GM23338 (cell line): ENCODE results near the gene RBFOX1. TPM values are rescaled to one million over a fixed set of nuclear protein-coding genes. Genes with fewer than 3 reads are reported as not detected.

Source experiments
- ATAC-seq: fragments of 200-7000 bp; cut with Tn5 transposase; 3 replicates; pipeline ENCODE4 v1.9.1; 2020
- DNase-seq: peaks from one replicate; pipeline ENCODE4 v3.0.0-alpha.2; 2015; ENCODE audit warnings: low spot score
- H2AFZ ChIP-seq: fragments of 200-600 bp; sonication (generic); 2 replicates; pipeline ENCODE4 v1.8.0; 2016; ENCODE audit warnings: antibody characterized with exemption, mild to moderate bottlenecking, moderate library complexity
- H3F3A ChIP-seq: fragments of 200-600 bp; sonication (generic); replicated peaks from 2 replicates; pipeline ENCODE4 v1.8.0; 2017; ENCODE audit warnings: antibody characterized with exemption, mixed run types, low read depth
- H3K27ac ChIP-seq: fragments of 200-600 bp; sonication (generic); 2 replicates; pipeline ENCODE4 v1.6.1; 2016; ENCODE audit warnings: low read depth
- H3K27me3 ChIP-seq: fragments of 200-600 bp; sonication (generic); 2 replicates; pipeline ENCODE4 v1.8.0; 2016; ENCODE audit warnings: mild to moderate bottlenecking, mixed run types, moderate library complexity; ENCODE audit not compliant: insufficient read depth
- H3K36me3 ChIP-seq: fragments of 200-600 bp; sonication (generic); 2 replicates; pipeline ENCODE4 v1.8.0; 2016; ENCODE audit warnings: mild to moderate bottlenecking; ENCODE audit not compliant: insufficient read depth
- H3K4me1 ChIP-seq: fragments of 200-600 bp; sonication (generic); 2 replicates; pipeline ENCODE4 v1.8.0; 2016; ENCODE audit warnings: mild to moderate bottlenecking, moderate library complexity; ENCODE audit not compliant: insufficient read depth
- H3K4me2 ChIP-seq: fragments of 200-600 bp; sonication (generic); 2 replicates; pipeline ENCODE4 v1.7.1; 2017; ENCODE audit warnings: mixed run types
- H3K4me3 ChIP-seq: fragments of 200-600 bp; sonication (generic); 2 replicates; pipeline ENCODE4 v1.6.1; 2016; ENCODE audit warnings: mixed run types
- H3K79me2 ChIP-seq: fragments of 200-600 bp; sonication (generic); replicated peaks from 2 replicates; pipeline ENCODE4 v1.8.0; 2017; ENCODE audit warnings: mild to moderate bottlenecking; ENCODE audit not compliant: insufficient read depth
- H3K9me2 ChIP-seq: fragments of 200-600 bp; sonication (generic); 2 replicates; pipeline ENCODE4 v1.8.0; 2017; ENCODE audit not compliant: insufficient read depth
- H4K20me1 ChIP-seq: fragments of 200-600 bp; sonication (generic); replicated peaks from 2 replicates; pipeline ENCODE4 v1.8.0; 2017; ENCODE audit warnings: mild to moderate bottlenecking; ENCODE audit not compliant: insufficient read depth
- H3K27ac Mint-ChIP-seq: 2 replicates; pipeline ENCODE4 v1.8.0; 2020; ENCODE audit warnings: inconsistent platforms, mild to moderate bottlenecking, moderate library complexity, mixed read lengths
- H3K27me3 Mint-ChIP-seq: 3 replicates; pipeline ENCODE4 v1.8.0; 2022; ENCODE audit warnings: low read depth, mild to moderate bottlenecking, moderate library complexity, mixed read lengths, inconsistent platforms; ENCODE audit not compliant: insufficient read depth, poor library complexity
- H3K36me3 Mint-ChIP-seq: 3 replicates; pipeline ENCODE4 v1.8.0; 2021; ENCODE audit warnings: low read depth, mild to moderate bottlenecking, inconsistent platforms, moderate library complexity, mixed read lengths
- H3K4me1 Mint-ChIP-seq: 3 replicates; pipeline ENCODE4 v1.8.0; 2020; ENCODE audit warnings: mild to moderate bottlenecking, inconsistent platforms, mixed read lengths
- H3K4me3 Mint-ChIP-seq: 3 replicates; pipeline ENCODE4 v1.8.0; 2021; ENCODE audit warnings: moderate library complexity, mild to moderate bottlenecking, inconsistent platforms, mixed read lengths
- H3K9me3 Mint-ChIP-seq: 3 replicates; pipeline ENCODE4 v1.8.0; 2020; ENCODE audit warnings: moderate library complexity, mild to moderate bottlenecking, inconsistent platforms, mixed read lengths
- CREB1 ChIP-seq: fragments of 250-450 bp; sonication (Bioruptor Pico); IDR thresholded peaks from 2 replicates; pipeline ENCODE4 v1.5.0; 2020; ENCODE audit warnings: low read depth, mild to moderate bottlenecking, moderate library complexity
- EZH2 ChIP-seq: fragments of 200-600 bp; sonication (generic); IDR thresholded peaks from one replicate; pipeline ENCODE4 v1.8.0; 2017; ENCODE audit warnings: antibody characterized with exemption, mild to moderate bottlenecking, low read depth; ENCODE audit not compliant: unreplicated experiment
- EZH2phosphoT487 ChIP-seq: fragments of 200-600 bp; sonication (generic); IDR thresholded peaks from one replicate; pipeline ENCODE4 v1.8.1; 2018; ENCODE audit warnings: antibody characterized with exemption; ENCODE audit not compliant: unreplicated experiment
- JUNB ChIP-seq: IDR thresholded peaks from one replicate; pipeline ENCODE4 v1.6.1; 2016; ENCODE audit warnings: antibody characterized with exemption; ENCODE audit not compliant: unreplicated experiment
- NANOG ChIP-seq: IDR thresholded peaks from 2 replicates; pipeline ENCODE4 v1.6.1; 2016; ENCODE audit warnings: antibody characterized with exemption, borderline replicate concordance
- POLR2AphosphoS5 ChIP-seq: IDR thresholded peaks from 2 replicates; pipeline ENCODE4 v1.6.1; 2016; ENCODE audit warnings: antibody characterized with exemption, low read depth
- STAT1 ChIP-seq: IDR thresholded peaks from one replicate; pipeline ENCODE4 v1.6.1; 2016; ENCODE audit warnings: antibody characterized with exemption; ENCODE audit not compliant: unreplicated experiment
- ZNF114 ChIP-seq: fragments of 250-450 bp; sonication (Bioruptor Pico); IDR thresholded peaks from 2 replicates; pipeline ENCODE4 v1.5.0; 2020; ENCODE audit warnings: mild to moderate bottlenecking, moderate library complexity
- ZNF331 ChIP-seq: fragments of 250-450 bp; sonication (Bioruptor Pico); IDR thresholded peaks from 2 replicates; pipeline ENCODE4 v1.5.0; 2020; ENCODE audit warnings: low read depth, mild to moderate bottlenecking, moderate library complexity
- ZNF462 ChIP-seq: fragments of 250-450 bp; sonication (Bioruptor Pico); IDR thresholded peaks from 2 replicates; pipeline ENCODE4 v1.5.0; 2020; ENCODE audit warnings: mild to moderate bottlenecking, moderate library complexity
- polyA plus RNA-seq: library from polyadenylated mRNA; unstranded; fragments of >200 nt; fragmentation: Nextera tagmentation; extraction: Ambion mirVana; gene quantifications from 2 replicates; pipeline ENCODE4 v1.2.1, GENCODE V29; 2016
- total RNA-seq: library from RNA; depleted of rRNA; stranded (reverse); fragments of >200 nt; shearing (Covaris generic); gene quantifications from 2 replicates; pipeline ENCODE4 v1.2.3, GENCODE V29; 2014
- TF ChIP-seq, protein P1 (sequence below): IDR thresholded peaks from 2 replicates; pipeline ENCODE4 v1.6.1; 2016; ENCODE audit warnings: antibody characterized with exemption
- TF ChIP-seq, protein P2 (sequence below): IDR thresholded peaks from one replicate; pipeline ENCODE4 v1.6.1; 2018; ENCODE audit warnings: antibody characterized with exemption; ENCODE audit not compliant: unreplicated experiment
- TF ChIP-seq, protein P3 (sequence below), 2 experiments: fragments of 200-600 bp in 1 of 2; sonication (generic) in 1 of 2; conservative IDR thresholded peaks; 2 replicates each; pipeline versions ENCODE4 v1.5.1 to v1.6.1; 2016 to 2017; ENCODE audit warnings: antibody characterized with exemption in 2 of 2, low read depth in 2 of 2, mild to moderate bottlenecking in 2 of 2, moderate library complexity in 1 of 2

The RBFOX1 gene
- total and polyA plus RNA-seq, 2 experiments from 2014 or later, result 2.5 to 3.6 TPM

DNA sequence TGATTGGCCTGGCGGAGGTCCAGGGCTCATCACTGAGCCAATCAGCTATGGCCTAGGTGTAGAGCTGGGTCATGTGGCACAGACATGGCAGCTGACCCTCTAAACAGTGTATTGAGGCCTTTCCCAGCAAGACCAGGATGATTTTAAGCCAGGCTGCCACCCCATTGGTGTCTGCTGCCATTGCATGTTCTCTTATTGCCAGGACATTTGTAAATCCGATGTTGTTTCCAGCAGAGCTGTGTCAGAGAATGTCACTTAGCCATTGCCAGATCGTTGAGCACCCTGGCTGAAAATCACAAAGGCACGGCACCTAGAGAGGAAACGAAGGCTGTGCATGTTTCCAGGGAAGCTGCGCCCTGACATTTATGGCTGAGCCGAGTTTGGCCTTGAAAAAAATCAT lies 33.4 kb downstream of the RBFOX1 start:
- H3K9me2 ChIP-seq, result no peaks in the 10 kb centered on the region
- H3K4me2 ChIP-seq, result no peak overlapping the region
- H3F3A ChIP-seq, result no peaks in the 10 kb centered on the region
- H3K79me2 ChIP-seq, result no peaks in the 10 kb centered on the region
- Mint-ChIP-seq H3K4me1 (peaks cover 21% of the 10 kb centered on the region), H3K27ac (no peak overlapping the region), H3K27me3 (no peaks in the 10 kb centered on the region), H3K4me3 (no peak overlapping the region), H3K9me3 (peaks cover 18% of the 10 kb centered on the region; the same call in 2 of the 3 replicates), H3K36me3 (no peaks in the 10 kb centered on the region)
- no peak overlapping the region for H3K27ac ChIP-seq
- TF ChIP-seq, protein P1, sequence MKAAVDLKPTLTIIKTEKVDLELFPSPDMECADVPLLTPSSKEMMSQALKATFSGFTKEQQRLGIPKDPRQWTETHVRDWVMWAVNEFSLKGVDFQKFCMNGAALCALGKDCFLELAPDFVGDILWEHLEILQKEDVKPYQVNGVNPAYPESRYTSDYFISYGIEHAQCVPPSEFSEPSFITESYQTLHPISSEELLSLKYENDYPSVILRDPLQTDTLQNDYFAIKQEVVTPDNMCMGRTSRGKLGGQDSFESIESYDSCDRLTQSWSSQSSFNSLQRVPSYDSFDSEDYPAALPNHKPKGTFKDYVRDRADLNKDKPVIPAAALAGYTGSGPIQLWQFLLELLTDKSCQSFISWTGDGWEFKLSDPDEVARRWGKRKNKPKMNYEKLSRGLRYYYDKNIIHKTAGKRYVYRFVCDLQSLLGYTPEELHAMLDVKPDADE, result no peak
- TF ChIP-seq POLR2AphosphoS5 (no peak), NANOG (no peak), JUNB (no peak), CREB1 (no peak), ZNF114 (CRISPR knock-in tag) (no peak), STAT1 (no peak), ZNF462 (no peak), EZH2 (no peak), EZH2phosphoT487 (no peak), ZNF331 (CRISPR knock-in tag) (no peak)
- TF ChIP-seq, protein P2, sequence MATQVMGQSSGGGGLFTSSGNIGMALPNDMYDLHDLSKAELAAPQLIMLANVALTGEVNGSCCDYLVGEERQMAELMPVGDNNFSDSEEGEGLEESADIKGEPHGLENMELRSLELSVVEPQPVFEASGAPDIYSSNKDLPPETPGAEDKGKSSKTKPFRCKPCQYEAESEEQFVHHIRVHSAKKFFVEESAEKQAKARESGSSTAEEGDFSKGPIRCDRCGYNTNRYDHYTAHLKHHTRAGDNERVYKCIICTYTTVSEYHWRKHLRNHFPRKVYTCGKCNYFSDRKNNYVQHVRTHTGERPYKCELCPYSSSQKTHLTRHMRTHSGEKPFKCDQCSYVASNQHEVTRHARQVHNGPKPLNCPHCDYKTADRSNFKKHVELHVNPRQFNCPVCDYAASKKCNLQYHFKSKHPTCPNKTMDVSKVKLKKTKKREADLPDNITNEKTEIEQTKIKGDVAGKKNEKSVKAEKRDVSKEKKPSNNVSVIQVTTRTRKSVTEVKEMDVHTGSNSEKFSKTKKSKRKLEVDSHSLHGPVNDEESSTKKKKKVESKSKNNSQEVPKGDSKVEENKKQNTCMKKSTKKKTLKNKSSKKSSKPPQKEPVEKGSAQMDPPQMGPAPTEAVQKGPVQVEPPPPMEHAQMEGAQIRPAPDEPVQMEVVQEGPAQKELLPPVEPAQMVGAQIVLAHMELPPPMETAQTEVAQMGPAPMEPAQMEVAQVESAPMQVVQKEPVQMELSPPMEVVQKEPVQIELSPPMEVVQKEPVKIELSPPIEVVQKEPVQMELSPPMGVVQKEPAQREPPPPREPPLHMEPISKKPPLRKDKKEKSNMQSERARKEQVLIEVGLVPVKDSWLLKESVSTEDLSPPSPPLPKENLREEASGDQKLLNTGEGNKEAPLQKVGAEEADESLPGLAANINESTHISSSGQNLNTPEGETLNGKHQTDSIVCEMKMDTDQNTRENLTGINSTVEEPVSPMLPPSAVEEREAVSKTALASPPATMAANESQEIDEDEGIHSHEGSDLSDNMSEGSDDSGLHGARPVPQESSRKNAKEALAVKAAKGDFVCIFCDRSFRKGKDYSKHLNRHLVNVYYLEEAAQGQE, result no peak
- TF ChIP-seq, protein P3, sequence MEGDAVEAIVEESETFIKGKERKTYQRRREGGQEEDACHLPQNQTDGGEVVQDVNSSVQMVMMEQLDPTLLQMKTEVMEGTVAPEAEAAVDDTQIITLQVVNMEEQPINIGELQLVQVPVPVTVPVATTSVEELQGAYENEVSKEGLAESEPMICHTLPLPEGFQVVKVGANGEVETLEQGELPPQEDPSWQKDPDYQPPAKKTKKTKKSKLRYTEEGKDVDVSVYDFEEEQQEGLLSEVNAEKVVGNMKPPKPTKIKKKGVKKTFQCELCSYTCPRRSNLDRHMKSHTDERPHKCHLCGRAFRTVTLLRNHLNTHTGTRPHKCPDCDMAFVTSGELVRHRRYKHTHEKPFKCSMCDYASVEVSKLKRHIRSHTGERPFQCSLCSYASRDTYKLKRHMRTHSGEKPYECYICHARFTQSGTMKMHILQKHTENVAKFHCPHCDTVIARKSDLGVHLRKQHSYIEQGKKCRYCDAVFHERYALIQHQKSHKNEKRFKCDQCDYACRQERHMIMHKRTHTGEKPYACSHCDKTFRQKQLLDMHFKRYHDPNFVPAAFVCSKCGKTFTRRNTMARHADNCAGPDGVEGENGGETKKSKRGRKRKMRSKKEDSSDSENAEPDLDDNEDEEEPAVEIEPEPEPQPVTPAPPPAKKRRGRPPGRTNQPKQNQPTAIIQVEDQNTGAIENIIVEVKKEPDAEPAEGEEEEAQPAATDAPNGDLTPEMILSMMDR (conservative IDR thresholded peaks at IDR 0.05; ENCODE audit: low read depth in 2 of 2), result no peak
- H4K20me1 ChIP-seq, result no peaks in the 10 kb centered on the region
- DNase-seq, result no peak
- no peaks in the 10 kb centered on the region for H3K36me3 ChIP-seq
- no peaks in the 10 kb centered on the region for H3K27me3 ChIP-seq
- ATAC-seq, result no peak
- H3K4me3 ChIP-seq, result no peak overlapping the region
- no peak overlapping the region for H2AFZ ChIP-seq
- H3K4me1 ChIP-seq, result no peaks in the 10 kb centered on the region
